Fibroblast of villous mesenchyme (primary cell): Measurements from ENCODE around the gene STAG2. TPM values are rescaled to one million over a fixed set of nuclear protein-coding genes. Genes with fewer than 3 reads are reported as not detected.

ENCODE experiments used
- DNase-seq: peaks from one replicate; pipeline ENCODE4 v3.0.0-alpha.2; 2010; ENCODE audit warnings: low read depth
- H3K4me3 ChIP-seq: 2 replicates; pipeline ENCODE4 v1.5.1; 2011; ENCODE audit warnings: low read depth, mild to moderate bottlenecking, low read length
- CTCF ChIP-seq: IDR thresholded peaks from 2 replicates; pipeline ENCODE4 v1.5.1; 2012; ENCODE audit warnings: low read depth, mild to moderate bottlenecking, low read length; ENCODE audit not compliant: insufficient read depth
- total RNA-seq: library from RNA; depleted of rRNA; stranded (reverse); fragments of >200 nt; gene quantifications from 2 replicates; pipeline ENCODE4 v1.2.3, GENCODE V29; 2012

STAG2 gene
- 56.7 and 57.4 TPM in 2 replicates for total RNA-seq

- peak; percentile 92 for DNase-seq
- H3K4me3 ChIP-seq = peak within 1 kb of the TSS; percentile 85
- TF ChIP-seq CTCF = no peak
Observed at GRCh38 chrX:123961268-123962005, at the start of gene STAG2. Gene STAG2, plus strand, starts transcription at chrX:123961706. Its CDS starts 60,922 bp downstream, at chrX:124022628.

GRCh38 chrX:123917069-123917468, 44.4 kb upstream of the STAG2 start:
- DNase-seq = peak; percentile 5
- H3K4me3 ChIP-seq = no peak overlapping the region
- no peak for TF ChIP-seq CTCF

GRCh38 chrX:123918106-123918721, 43.3 kb upstream of the STAG2 start:
- DNase-seq = no peak
- H3K4me3 ChIP-seq = no peak overlapping the region
- no peak for TF ChIP-seq CTCF

GRCh38 chrX:123920105-123920785, 41.3 kb upstream of the STAG2 start:
- TF ChIP-seq CTCF = no peak
- peak; percentile 74 for DNase-seq
- H3K4me3 ChIP-seq = no peak overlapping the region

- DNase-seq = no peak
- TF ChIP-seq CTCF = no peak
- H3K4me3 ChIP-seq = no peak overlapping the region
Observed at GRCh38 chrX:123923211-123923610, 38.3 kb upstream of the STAG2 start.

GRCh38 chrX:123924186-123924585, 37.3 kb upstream of the STAG2 start:
- TF ChIP-seq CTCF = no peak
- no peak overlapping the region for H3K4me3 ChIP-seq
- no peak for DNase-seq
